Activated CD4-positive, CD25-positive, alpha-beta regulatory T cell treated with anti-CD3 and anti-CD28 coated beads, Interleukin-2, amount 50 U/mL, for 72 hours (primary cell): Measurements from ENCODE around the gene BCAS1.

Experiments used
- DNase-seq: peaks from one replicate; pipeline ENCODE4 v3.0.0; 2021

Gene BCAS1

DNA sequence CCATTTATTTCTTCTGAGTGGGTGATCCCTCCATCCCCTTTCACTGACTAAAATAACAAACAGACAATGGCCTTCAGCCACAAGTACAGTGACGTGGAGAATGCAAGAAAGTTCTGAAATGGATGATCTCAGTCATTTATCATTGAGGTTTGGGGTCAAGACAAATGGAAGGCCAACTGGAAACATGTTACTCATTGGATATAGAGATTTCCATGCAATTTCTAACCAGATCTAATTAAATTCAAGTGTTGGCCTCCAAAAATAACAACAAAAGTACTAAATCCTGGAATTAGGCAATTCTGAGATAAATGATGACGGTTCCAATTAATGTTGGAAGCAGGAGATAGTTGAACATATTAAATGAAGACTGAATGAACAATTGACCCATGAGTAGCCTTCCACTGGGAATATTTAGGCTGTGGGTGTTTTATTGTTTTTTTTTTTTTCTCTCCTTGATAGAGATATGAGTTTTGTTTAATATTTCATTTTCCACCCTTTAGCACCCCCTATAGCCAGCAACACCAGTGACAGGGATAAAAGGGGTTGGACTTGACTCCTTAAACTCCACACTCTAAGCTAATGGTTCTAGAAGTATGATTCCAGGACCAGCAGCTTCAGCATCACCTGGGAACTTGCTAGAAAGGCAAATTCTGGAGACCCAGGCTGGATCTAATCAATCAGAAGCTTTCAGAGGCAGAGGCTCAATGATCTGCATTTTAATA is 112.8 kb downstream of the BCAS1 start:
- no peak for DNase-seq

DNA sequence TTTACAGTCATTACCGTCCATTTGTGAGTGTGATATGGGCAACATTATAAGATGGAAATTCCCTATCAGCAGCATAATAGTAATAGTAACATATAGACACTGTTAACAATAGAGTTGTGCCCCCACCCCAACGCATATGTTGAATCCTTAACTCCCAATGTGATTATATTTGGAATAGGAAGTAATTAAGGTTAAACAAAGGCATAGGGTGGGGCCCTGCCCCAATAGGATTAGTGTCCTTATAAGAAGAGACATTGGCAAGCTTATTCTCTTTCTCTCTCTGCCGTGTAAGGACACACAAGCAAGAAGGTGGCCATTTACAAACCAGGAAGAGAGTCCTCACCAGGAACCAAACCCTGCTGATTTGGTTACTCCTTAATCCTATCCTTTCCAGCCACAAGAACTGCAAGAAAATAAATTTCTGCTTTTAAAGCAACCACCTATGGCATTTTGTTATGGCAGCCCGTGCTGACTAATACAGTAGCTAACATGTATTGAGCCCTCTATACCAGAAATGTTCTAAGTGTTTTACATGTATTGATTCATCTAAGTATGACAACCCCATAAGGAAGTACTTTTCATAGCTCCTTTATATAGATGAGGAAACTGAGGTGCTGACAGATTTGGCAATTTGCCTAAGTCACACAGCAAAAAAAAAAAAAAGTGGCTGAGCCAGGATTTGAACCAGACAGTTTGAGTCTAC is 114.2 kb downstream of the BCAS1 start:
- no peak for DNase-seq

DNA sequence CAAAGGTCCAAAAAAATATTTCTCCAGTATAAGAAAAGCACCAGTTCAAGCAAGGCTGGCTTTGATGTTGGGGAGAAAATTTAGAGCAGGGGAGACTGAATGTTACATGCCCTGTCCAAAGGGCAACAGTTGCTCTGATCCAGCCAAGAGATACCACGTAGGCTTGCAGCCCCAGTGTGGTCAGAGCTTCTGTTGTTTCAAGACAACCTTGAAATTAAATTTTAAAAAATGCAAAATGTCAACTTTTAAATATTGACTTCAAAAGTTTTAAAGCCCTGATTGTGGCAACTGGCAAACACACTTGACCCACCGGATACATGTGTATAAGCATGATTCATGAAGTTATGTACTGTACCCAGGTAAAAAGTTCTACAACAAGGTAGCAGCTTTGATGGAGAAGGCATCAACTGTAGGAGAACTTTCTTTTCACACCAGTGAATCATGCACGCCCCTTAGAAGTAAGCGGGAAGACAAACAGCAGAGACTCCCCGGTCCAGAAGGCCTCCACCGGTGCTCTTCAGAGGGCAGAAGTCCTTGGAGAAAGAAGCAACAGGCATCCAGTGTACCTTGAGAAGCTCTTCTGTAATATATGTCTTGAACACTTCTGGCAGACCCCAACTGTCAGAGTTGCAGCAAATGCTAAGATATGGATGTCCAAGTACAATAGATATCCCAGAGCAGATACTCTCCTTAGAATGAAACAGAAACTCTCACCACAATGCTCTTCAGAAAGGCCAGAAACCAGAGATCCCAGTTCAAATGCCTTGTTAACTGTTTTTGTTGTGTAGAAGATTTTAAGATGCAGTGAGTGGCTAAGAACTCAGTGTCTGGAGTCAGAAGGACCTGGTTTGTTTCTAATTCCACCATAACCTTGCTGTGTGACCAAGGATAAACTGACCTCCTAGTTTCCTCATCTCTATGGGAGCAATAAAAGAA is 115.4 kb downstream of the BCAS1 start:
- DNase-seq: no peak

DNA sequence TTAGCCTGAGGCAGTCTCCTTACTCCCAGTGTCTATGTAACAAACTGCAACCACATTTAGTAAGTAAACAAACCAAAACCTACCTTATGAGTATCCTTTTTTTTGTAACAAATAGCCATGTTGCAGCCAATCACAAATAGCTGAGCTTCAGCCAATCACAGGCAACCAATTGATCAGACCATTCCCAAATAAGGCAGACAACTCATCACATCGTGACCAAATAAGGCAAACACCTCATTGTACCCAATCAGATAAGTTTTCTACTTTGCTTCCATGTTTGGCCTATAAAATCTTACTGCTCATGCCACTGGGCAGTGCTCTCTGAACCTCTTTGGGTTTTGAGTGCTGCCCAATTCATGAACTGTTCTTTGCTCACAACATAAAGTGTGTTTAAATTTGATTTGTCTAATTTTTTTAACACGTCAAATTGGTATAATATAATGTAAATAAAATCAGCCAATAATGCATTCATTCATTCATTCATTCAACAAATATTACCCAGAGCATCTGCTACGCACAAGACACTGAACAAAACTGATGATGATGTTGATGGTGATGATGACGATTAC is 117.8 kb downstream of the BCAS1 start:
- DNase-seq: no peak

DNA sequence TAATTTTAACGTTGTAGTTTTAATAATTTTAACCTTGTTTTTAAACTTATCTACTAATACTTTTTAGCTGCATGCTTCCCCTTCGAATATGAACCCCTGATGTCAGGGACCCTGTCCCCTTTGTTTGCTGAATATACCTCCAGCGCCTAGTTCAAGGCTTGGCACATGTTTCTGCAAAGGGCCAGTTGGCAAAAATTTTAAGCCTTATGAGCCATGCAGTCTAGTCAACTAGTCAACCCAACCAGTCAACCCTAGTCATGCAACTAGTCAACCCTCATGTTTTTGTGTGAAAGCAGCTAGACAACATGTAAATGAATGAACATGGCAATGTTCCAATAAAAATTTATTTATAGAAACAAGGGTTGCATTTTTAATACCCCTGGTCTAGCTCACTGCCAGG is 119.8 kb downstream of the BCAS1 start:
- DNase-seq: no peak

DNA sequence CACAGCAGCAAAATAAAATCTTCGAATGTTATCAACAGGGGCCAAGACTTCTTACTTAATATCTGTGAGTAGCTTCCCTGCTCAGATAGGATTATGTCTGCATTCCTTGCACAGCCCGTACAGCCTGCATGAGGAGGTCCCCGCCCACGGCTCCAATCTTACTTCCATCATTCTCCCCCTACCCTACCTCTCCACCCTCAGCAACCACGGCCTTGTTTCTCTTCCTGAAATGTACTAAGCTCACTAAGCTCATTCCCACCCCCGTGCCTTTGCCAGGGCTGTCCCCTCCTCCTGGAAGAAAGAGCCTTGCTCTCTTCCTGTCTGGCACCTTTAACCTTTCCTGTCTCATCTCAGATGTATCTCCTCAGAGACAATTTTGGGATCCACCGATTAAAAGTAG is 120.4 kb downstream of the BCAS1 start:
- no peak for DNase-seq

DNA sequence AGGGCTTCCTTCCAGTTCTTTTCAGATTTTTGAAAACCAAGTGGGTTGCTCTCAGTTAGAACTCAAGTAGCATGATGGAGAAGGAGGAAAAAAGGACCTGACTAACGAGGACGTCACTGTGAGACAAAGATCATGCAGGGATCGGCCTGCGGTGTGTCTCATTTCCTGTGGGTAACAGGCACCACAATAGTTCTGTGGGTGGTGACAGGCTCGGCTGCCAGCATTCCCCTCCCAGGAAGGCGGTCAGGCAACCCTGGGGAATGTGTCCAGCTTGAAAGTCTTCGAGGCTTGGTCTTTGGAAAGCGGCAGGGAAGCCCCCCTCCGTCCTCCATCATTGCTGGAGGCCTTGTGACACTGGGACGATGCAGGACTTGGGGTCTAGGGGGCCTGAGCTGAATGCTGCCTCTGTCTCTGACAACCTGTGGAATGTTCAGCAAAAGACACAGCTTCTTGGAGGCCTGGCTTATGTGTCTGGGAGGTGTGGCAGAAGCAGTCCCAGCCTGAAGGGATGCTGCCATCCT is 121.0 kb downstream of the BCAS1 start:
- peak; percentile 66 for DNase-seq

DNA sequence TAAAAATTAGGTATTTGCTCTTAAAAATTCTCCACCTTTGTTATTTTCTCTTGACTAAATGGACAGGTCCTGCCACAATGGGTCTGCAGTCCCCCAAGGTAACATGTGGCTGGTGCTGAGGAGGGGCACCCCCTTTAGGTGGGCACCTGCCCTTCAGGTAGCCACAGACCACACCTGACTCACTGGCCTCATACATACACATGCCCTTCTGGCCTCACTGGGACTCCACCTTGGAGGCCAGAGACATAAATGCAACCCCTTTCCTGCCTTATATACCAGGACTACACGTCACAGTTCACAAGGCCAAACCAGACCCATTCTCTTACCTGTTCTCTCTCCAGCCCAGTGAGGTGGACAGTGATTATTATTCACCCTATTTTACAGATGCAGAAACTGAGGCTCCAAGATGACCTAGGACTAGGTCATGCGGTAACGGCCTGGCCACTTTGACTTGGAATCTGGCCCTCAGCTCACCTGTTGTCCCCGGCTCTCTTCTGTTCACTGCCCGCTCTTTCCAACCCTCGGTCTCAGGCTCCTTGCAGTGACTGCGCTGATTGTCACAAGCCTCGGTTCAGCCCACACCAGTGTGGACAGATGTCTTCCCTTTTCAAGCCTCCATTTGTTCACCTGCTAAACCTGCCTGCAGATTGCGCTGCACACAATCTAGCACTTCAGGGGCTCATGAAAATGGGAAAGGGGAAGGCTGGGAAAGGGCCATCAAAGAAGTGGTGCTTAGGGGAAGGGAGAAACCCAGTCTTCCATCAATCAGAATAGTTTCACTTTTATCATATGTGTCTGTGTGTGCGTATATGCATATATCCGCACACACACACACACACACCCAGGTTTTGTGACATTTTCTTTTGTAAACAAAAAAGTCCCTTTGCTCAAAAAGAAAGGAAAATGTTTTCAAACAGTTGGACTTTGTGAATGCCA is 121.7 kb downstream of the BCAS1 start:
- DNase-seq: no peak

DNA sequence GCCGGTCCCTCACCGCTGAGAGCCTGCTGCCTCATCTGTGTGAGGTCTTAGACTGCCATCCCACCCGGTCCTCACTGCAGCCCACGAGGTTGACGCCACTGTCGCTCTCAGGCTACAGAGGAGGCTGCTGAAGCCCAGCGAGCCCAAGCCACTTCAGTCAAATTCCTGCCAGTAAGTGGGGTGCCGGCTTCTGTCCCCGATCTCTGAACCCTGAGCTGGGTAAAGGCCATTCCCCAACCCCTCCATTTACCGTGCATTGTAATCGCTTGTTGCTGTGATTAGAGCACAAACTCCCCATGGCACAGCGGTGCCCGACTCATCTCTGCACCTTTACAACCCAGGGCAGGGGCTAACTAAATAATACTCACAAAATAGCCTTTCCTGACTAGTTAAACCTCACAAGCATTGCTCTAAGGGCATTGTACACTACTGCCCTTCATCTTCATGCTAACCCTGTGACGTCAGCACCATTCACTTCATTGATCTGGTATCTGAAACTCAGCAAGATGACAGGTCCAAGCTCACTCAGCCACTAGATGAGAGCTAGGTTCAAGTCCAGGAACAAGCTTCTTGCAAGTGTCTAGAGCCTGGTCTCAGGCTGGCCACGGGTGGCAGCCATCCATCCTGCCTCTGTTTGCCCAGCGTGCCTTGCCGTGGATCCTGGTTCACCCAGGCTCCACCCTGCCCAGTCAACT is 122.7 kb downstream of the BCAS1 start:
- DNase-seq: no peak

DNA sequence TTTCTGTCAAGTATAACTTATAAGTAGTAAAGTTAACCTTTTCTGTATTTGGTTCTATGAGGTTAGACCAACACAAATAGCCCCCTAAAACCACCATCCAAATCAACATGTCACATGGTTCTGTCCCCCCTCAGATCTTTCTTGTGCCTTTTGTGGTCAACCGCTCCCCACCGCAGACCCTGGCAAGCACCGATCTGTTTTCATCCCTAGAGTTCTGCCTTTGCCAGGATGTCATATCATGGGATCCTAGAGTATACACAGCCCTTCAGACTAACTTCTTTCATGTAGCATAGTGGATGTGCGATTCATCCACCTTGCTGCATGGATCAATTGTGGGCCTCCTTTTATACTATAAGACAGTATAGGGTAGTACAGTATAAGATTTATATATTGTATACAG is 124.3 kb downstream of the BCAS1 start:
- no peak for DNase-seq

DNA sequence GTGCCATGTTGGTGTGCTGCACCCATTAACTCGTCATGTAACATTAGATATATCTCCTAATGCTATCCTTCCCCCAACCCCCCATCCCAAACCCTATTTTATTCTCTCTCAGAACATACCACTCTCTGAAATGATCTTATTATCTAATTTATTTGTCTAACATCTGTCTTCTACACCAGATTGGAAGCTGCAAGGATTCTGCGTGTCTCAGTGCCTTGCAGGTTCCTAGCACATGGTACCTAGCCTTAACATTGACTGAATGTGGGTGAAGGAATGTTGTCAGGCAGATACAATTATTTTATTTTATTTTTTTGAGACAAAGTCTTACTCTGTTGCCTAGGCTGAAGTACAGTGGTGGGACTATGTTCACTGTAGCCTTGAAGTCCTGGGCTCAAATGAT is 124.9 kb downstream of the BCAS1 start:
- no peak for DNase-seq

DNA sequence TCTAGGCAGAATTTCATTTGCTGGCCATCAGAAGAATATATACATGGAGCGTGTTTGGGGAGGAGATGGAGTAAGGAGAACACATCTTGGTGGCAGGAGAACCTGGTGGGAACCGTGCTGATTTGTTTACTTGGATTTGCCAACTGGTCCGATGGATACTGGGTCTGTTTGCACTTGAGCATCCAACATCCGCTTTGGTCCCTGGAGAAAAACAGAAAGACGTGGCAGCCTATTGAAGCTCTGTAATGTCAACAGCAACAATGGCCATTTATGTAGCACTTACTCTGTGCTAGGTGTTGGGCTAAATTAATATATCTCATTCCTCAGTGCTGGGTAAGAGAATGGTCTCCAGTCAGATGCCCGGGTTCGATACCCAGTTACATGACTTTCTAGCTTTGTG is 125.6 kb downstream of the BCAS1 start:
- DNase-seq: no peak

DNA sequence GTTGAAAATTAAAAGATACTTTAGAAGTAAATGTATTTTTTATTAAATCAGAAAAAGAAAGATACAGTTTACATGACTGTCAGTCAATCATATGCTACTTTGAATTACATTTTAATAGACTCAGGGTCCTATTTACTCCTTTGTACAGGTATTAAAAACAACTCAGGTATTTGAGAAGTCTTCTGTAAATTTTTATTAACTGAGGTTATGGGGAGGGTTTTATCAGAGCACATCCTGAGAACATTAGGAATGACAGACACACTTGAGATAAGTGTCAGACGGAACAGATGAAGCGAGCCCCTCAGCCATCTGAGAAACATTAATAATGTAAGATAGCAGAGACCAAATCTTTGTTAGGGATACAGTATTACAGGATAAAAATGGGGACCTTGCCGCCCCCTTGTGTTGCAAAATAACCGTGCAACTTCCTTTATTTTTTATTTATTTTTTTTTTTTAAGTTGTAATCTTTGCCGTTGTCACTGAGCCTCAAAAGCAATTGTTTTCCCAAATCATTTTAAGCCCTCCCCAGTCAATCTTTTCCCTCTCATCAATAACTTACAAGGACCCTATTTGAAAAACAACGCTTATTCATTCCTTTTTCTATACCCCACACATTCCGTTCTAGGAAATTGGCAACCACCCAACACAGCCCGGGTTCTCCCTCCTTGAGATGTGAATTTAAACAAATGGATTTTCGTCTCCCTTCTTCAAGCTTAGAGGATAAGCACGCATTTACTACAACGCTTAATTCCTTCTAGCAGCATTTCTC is 126.7 kb downstream of the BCAS1 start:
- DNase-seq: no peak

DNA sequence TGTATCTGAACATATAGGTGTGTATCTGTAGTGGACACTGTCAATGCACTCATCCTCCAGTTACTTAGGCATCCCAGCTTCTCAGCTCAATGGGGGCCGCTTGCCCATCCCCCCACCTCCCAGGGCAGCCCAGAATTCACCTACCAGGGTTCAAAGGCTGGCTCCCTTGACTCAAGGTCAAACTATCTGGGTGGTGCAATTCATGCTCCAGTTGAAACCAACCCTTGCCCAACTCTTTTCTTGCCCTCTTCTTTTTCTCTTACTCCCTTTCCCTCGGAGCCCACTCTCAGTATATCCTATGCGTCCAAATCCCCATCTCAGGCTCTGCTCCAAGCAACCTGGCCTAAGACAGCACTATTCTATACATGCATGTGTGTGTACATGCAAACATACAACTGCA is 127.4 kb downstream of the BCAS1 start:
- no peak for DNase-seq

DNA sequence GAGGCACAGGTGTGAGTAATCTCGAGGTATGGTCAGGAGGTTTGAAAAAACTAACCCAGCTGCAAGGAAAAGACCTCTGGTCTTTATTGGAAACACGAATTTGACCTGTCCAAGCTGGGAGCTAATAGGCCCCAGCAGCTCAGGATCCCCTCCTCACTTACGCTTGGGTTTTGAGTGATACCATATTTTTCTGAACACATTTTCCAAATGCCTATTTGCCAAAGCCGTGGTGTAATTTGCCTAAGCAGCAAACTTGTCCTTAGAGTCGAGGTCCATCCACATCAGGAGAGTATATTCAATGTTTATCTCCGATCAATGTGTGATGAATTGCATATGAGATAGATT is 128.0 kb downstream of the BCAS1 start:
- DNase-seq: no peak

DNA sequence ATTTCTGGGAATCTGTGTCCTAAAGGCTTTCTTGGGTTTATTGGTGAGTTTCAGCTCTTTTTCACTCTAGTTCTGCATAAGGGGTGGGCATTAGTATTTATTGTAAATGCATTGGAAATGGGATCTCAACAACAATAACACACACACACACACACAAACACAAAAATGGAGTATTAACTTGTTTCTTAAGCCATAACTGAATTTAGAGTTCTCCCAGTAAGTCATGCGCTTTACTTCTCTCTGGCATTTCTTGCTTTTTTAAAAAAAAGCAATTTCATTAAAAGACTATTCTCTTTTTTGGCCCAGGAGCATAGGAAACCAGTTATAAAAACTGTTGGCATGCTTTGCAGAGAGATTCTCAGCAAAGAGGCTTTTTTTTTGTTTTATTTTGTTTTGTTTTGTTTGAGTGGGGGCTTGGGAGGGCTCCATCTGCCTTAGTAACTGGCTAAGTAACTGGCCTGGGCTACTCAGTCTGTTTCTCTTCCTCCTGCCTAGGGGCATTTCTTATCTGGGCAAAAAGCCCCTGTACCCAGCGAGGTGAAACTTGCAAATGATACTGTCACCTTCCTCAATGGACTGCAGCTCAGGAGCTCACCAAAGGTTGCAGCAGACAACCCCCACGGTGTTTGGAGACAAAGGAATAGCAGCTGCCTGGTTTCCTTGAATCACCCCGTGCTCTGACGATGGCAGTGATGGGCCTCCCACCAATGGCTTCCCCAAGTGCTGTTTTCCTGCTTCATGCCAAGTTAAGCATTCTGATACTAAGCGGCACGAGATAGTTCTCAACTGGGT is 128.5 kb downstream of the BCAS1 start:
- DNase-seq: no peak

DNA sequence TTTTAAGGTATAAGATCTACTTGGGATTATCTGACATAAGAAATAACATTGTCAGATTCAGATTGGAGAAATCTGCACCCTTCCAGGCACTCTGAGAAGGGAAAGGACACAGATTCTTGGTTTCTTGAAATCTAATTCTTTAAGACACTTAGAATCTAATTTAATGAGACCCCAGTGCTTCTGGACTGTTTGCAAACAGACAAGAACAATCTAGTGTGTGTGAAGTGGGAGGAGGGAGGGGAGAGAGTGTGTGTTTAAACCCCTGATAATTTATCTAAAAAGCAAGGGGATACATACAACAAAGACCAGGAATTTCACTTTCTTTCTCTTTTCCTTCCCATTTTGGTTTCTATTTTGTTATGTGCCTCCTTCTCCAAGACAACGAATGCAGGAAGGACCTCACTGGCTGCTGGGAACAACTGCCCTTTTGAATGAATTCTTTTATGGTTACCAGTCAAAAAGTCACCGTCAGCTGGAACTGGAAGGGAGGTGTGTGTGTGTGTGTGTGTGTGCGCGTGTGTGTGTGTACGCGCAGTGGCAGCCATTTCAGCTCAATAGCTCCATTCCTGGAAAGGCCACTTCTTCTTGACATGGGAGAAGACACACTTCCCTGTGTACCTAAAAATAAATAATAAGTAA is 129.4 kb downstream of the BCAS1 start:
- DNase-seq: no peak

DNA sequence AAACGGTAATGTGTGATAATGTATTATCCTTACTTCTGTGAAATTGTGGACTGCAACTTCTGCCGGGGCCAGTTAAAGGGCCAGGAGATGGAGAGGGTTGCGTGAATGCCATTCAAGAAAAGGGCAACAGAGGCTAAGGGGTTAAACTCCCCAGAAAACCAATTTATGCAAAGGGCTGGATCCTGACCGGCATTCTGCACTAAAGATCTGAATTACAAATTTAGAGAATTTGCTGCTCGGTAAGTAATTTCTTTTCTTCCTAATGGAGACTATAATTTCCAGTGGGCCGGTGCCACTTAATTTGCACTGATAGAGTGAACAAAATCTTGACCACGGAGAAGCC is 130.1 kb downstream of the BCAS1 start:
- no peak for DNase-seq
